ENCODE measurements around the gene RCOR1.

GRCh38 chr14:102610968-102611811 is 18.7 kb downstream of the RCOR1 start:
- no peak for TF ChIP-seq EZH2phosphoT487 (IDR thresholded peaks at IDR 0.05; ENCODE audit: low read depth)
- TF ChIP-seq, protein P1, sequence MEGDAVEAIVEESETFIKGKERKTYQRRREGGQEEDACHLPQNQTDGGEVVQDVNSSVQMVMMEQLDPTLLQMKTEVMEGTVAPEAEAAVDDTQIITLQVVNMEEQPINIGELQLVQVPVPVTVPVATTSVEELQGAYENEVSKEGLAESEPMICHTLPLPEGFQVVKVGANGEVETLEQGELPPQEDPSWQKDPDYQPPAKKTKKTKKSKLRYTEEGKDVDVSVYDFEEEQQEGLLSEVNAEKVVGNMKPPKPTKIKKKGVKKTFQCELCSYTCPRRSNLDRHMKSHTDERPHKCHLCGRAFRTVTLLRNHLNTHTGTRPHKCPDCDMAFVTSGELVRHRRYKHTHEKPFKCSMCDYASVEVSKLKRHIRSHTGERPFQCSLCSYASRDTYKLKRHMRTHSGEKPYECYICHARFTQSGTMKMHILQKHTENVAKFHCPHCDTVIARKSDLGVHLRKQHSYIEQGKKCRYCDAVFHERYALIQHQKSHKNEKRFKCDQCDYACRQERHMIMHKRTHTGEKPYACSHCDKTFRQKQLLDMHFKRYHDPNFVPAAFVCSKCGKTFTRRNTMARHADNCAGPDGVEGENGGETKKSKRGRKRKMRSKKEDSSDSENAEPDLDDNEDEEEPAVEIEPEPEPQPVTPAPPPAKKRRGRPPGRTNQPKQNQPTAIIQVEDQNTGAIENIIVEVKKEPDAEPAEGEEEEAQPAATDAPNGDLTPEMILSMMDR (IDR thresholded peaks at IDR 0.05; ENCODE audit: low read depth, low read length) = no peak

Data from OCI-LY3 (cell line).